H1 (cell line): Measurements from ENCODE around the gene ESYT2.

ENCODE experiments used
- SP1 ChIP-seq: IDR thresholded peaks from 2 replicates; pipeline ENCODE4 v1.6.1; 2011; ENCODE audit warnings: low read depth, low read length
- TF ChIP-seq, protein P1 (sequence below), 3 experiments: IDR thresholded peaks; 1 replicate in 2 of 3; 2 replicates in 1 of 3; pipeline versions ENCODE4 v1.5.1 to v1.6.1; 2011; ENCODE audit warnings: low read length in 3 of 3, mild to moderate bottlenecking in 3 of 3, inconsistent platforms in 2 of 3, low read depth in 1 of 3, moderate library complexity in 1 of 3; ENCODE audit not compliant: insufficient read depth in 1 of 3; ENCODE audit errors: control extremely low read depth in 1 of 3

DNA sequence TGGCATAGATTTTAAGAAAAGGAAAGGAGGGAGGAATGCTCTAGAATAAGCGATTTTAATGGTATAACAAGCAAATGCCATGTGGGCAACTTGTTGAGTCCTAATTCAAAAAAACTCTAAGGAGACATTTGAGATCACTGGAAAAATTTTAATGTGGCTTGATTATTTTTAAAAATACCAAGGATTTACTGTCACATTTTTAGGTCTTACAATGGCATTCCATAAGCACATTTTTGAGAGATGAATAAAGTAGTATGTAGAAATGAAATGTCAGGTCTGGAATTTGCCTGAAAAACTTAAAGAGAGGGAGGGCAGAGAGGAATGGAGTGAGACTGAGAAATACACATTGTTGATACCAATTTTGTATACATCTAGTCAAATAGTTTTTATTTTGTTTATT is 145.0 kb downstream of the ESYT2 start:
- TF ChIP-seq, protein P1, sequence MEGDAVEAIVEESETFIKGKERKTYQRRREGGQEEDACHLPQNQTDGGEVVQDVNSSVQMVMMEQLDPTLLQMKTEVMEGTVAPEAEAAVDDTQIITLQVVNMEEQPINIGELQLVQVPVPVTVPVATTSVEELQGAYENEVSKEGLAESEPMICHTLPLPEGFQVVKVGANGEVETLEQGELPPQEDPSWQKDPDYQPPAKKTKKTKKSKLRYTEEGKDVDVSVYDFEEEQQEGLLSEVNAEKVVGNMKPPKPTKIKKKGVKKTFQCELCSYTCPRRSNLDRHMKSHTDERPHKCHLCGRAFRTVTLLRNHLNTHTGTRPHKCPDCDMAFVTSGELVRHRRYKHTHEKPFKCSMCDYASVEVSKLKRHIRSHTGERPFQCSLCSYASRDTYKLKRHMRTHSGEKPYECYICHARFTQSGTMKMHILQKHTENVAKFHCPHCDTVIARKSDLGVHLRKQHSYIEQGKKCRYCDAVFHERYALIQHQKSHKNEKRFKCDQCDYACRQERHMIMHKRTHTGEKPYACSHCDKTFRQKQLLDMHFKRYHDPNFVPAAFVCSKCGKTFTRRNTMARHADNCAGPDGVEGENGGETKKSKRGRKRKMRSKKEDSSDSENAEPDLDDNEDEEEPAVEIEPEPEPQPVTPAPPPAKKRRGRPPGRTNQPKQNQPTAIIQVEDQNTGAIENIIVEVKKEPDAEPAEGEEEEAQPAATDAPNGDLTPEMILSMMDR (IDR thresholded peaks at IDR 0.05; ENCODE audit: control extremely low read depth in 1 of 3, insufficient read depth in 1 of 3, low read depth in 1 of 3, low read length in 3 of 3): no peak
- TF ChIP-seq SP1: no peak
